Measurements from ENCODE around the gene NEO1. TPM values are rescaled to one million over a fixed set of nuclear protein-coding genes. Genes with fewer than 3 reads are reported as not detected.
A peak's percentile ranks its signal among the peaks of the same experiment; 100 is the strongest.

NEO1 gene
- total RNA-seq, 1 experiment from 2014 or later = 2.9 TPM

GRCh38 chr15:73075160-73075859 lies 23.0 kb downstream of the NEO1 start:
- DNase-seq (ENCODE audit: low read depth) = no peak

- DNase-seq (ENCODE audit: low read depth) = no peak
These were observed 26.0 kb downstream of the NEO1 start for GRCh38 chr15:73078291-73078690.

GRCh38 chr15:73078722-73079121 lies 26.5 kb downstream of the NEO1 start:
- peak; percentile 69 for DNase-seq (ENCODE audit: low read depth)

- DNase-seq (ENCODE audit: low read depth) = no peak
These were observed 27.3 kb downstream of the NEO1 start for GRCh38 chr15:73079565-73079964.

GRCh38 chr15:73081321-73081958 lies 29.2 kb downstream of the NEO1 start:
- DNase-seq (ENCODE audit: low read depth) = peak; percentile 43

- no peak for DNase-seq (ENCODE audit: low read depth)
These were observed 30.5 kb downstream of the NEO1 start for GRCh38 chr15:73082812-73083211.

GRCh38 chr15:73087098-73087497 lies 34.8 kb downstream of the NEO1 start:
- DNase-seq (ENCODE audit: low read depth) = no peak

- no peak for DNase-seq (ENCODE audit: low read depth)
These were observed 52.8 kb downstream of the NEO1 start for GRCh38 chr15:73105064-73105463.

GRCh38 chr15:73108676-73109075 lies 56.4 kb downstream of the NEO1 start:
- no peak for DNase-seq (ENCODE audit: low read depth)

- DNase-seq (ENCODE audit: low read depth) = no peak
These were observed 57.5 kb downstream of the NEO1 start for GRCh38 chr15:73109765-73110164.

GRCh38 chr15:73110201-73110600 lies 57.9 kb downstream of the NEO1 start:
- no peak for DNase-seq (ENCODE audit: low read depth)

GRCh38 chr15:73114064-73114463 lies 61.8 kb downstream of the NEO1 start:
- DNase-seq (ENCODE audit: low read depth) = no peak

- DNase-seq (ENCODE audit: low read depth) = no peak
These were observed 63.9 kb downstream of the NEO1 start for GRCh38 chr15:73116164-73116563.

GRCh38 chr15:73118055-73118454 lies 65.8 kb downstream of the NEO1 start:
- no peak for DNase-seq (ENCODE audit: low read depth)

- no peak for DNase-seq (ENCODE audit: low read depth)
These were observed 67.2 kb downstream of the NEO1 start for GRCh38 chr15:73119478-73119877.

GRCh38 chr15:73120269-73120668 lies 68.0 kb downstream of the NEO1 start:
- no peak for DNase-seq (ENCODE audit: low read depth)

- no peak for DNase-seq (ENCODE audit: low read depth)
These were observed 73.0 kb downstream of the NEO1 start for GRCh38 chr15:73125219-73125618.

GRCh38 chr15:73127302-73127936 lies 75.2 kb downstream of the NEO1 start:
- DNase-seq (ENCODE audit: low read depth) = peak; percentile 7

- DNase-seq (ENCODE audit: low read depth) = no peak
These were observed 78.6 kb downstream of the NEO1 start for GRCh38 chr15:73130830-73131229.

- no peak for DNase-seq (ENCODE audit: low read depth)
These were observed 81.9 kb downstream of the NEO1 start for GRCh38 chr15:73134196-73134595.

GRCh38 chr15:73139041-73139743 lies 86.9 kb downstream of the NEO1 start:
- DNase-seq (ENCODE audit: low read depth) = no peak
